ENCODE measurements around the gene SLC6A16.
A peak's percentile ranks its signal among the peaks of the same experiment; 100 is the strongest.
"Not testable (repeated sequence)": the region's sequence is repeated elsewhere in the genome, so short reads cannot be mapped to it uniquely, and the experiment has no call there.

The SLC6A16 gene
- 3.0 to 4.8 (median 4.0) reads per million in 3 donors for total RNA-seq

DNA sequence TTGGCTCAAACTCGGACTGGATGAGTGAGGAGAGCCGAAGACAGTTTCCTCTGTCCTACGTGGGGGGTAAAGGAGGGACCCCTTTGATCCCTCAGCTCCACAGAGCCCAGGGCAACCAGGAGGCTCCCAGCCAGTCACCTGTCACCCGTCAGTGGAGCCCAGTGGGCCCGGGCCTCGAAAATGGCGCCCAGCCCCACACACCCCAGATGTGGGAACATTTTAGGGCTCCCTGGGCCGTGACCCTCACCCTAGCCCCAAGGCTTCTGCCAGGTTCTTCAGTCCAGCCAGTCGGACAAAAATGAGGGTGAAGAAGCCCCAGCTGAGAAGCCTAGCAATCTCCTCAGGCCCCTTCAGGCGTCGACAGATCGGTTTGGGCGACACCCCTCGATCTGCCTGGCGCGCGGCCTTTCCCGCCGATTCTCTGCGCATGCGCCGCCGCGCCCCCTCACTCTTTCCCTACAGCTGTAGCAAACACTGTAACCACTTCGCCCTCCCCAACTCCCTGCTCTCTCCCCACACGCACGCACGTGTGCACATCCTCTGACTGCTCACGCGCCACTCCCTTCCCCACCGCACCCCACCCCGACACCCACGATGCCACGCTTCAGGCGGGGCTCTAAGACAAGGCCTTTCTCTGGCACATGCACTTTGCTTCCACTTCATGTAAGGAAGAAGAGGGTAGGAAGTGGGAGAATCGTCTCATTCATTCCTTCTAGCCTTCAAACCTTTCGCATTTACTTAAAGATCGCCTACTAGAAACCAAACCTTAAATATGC, at the start of gene SLC6A16:
TSS of gene SLC6A16 (minus strand) at position 391 of the 776 bp plus-strand sequence. CDS start 13,844 bp downstream, outside the sequence.
- H3K27me3 ChIP-seq (replicated peaks; ENCODE audit: control insufficient read depth, insufficient read depth, low read length, poor library complexity, severe bottlenecking) = no peaks in the 10 kb centered on the region
- H3K4me1 ChIP-seq (ENCODE audit: control insufficient read depth, insufficient read depth, low read length, poor library complexity, severe bottlenecking) = no peaks in the 10 kb centered on the region
- H3K4me3 ChIP-seq (ENCODE audit: insufficient read depth, low read depth, low read length, poor library complexity, severe bottlenecking) = no peak within 1 kb of the TSS
- no peak within 1 kb of the TSS for H3K27ac ChIP-seq (ENCODE audit: insufficient read depth, low read length, poor library complexity, severe bottlenecking)
- no peaks in the 10 kb centered on the region for H3K36me3 ChIP-seq (ENCODE audit: control insufficient read depth, insufficient read depth, low read length)
- no peak for DNase-seq
- no peaks in the 10 kb centered on the region for H3K9me3 ChIP-seq (ENCODE audit: control insufficient read depth, low read length)

DNA sequence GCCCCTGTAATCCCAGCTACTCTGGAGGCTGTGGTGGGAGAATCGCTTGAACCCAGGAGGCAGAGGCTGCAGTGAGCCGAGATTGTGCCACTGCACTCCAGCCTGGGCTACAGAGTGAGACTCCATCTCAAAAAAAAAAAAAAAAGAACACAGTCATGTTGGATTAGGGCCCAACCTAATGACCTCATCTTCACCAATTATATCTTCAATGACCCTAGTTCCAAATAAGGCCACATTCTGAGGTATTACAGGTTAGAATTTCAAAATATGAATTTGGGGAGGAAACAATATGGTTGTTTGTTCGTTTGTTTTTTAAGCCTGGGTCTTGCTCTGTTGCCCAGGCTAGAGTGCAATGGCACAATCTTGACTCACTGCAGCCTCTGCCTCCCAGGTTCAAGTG, 48.2 kb upstream of the SLC6A16 start:
- not testable (repeated sequence) for H3K27me3 ChIP-seq (replicated peaks; ENCODE audit: control insufficient read depth, insufficient read depth, low read length, poor library complexity, severe bottlenecking); H3K9me3 ChIP-seq (ENCODE audit: control insufficient read depth, low read length); H3K27ac ChIP-seq (ENCODE audit: insufficient read depth, low read length, poor library complexity, severe bottlenecking); H3K4me3 ChIP-seq (ENCODE audit: insufficient read depth, low read depth, low read length, poor library complexity, severe bottlenecking); H3K36me3 ChIP-seq (ENCODE audit: control insufficient read depth, insufficient read depth, low read length); H3K4me1 ChIP-seq (ENCODE audit: control insufficient read depth, insufficient read depth, low read length, poor library complexity, severe bottlenecking); DNase-seq

GRCh38 chr19:49371184-49371583, 46.2 kb upstream of the SLC6A16 start:
- Histone ChIP-seq H3K9me3 (ENCODE audit: control insufficient read depth, low read length) (no peaks in the 10 kb centered on the region), H3K27me3 (replicated peaks; ENCODE audit: control insufficient read depth, insufficient read depth, low read length, poor library complexity, severe bottlenecking) (no peaks in the 10 kb centered on the region), H3K4me3 (ENCODE audit: insufficient read depth, low read depth, low read length, poor library complexity, severe bottlenecking) (no peak overlapping the region), H3K4me1 (ENCODE audit: control insufficient read depth, insufficient read depth, low read length, poor library complexity, severe bottlenecking) (no peaks in the 10 kb centered on the region), H3K27ac (ENCODE audit: insufficient read depth, low read length, poor library complexity, severe bottlenecking) (no peak overlapping the region), H3K36me3 (ENCODE audit: control insufficient read depth, insufficient read depth, low read length) (no peaks in the 10 kb centered on the region)
- no peak for DNase-seq

DNA sequence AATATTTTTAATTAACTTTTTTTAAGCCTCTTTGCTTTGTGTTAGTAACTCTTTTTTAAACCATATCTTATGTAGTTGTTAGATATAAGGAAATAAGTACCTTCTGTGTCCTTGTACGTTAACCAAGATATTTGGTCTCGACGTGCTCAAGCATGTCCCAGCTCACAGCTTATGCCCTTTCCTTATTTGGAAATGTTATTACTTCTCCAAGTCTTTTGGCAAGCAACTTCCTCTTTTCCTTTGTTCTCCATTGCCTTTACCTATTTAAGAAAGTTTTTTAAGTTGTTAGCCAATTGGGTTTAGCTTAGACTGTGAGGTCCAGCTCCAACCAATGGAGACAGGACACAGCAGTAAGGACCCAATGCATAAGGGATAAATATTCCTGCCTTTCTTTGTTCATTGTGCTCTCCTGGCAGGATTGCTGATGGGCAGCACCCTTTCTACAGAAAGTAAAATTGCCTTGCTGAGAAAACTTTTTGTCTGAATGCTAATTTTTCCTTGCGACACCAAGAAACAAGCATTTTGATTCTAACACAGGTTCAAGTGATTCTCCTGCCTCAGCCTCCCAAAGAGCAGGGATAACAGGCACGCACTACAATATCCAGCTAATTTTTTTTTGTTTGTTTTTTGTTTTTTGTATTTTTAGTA, 43.8 kb upstream of the SLC6A16 start:
- no peak for DNase-seq
- H3K36me3 ChIP-seq (ENCODE audit: control insufficient read depth, insufficient read depth, low read length) = no peaks in the 10 kb centered on the region

DNA sequence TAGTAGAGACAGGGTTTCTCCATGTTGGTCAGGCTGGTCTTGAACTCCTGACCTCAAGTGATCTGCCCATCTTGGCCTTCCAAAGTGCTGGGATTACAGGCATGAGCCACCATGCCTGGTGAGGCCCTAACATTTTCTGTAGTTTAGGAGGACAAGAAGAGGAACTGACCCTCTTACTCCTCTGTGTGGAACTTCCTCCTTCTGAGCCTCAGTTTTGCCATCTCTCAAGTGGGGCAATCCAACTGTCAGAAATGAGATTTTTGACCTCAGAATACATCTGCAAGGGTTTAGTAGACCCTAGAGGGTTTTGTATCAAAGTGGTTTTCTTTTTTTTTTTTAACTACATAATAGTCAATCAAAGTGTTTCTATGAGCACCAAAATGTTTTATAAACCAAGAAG, 41.1 kb upstream of the SLC6A16 start:
- Histone ChIP-seq H3K27ac (ENCODE audit: insufficient read depth, low read length, poor library complexity, severe bottlenecking) (no peak overlapping the region), H3K9me3 (ENCODE audit: control insufficient read depth, low read length) (no peaks in the 10 kb centered on the region), H3K4me3 (ENCODE audit: insufficient read depth, low read depth, low read length, poor library complexity, severe bottlenecking) (no peak overlapping the region), H3K4me1 (ENCODE audit: control insufficient read depth, insufficient read depth, low read length, poor library complexity, severe bottlenecking) (peaks cover 26% of the 10 kb centered on the region), H3K36me3 (ENCODE audit: control insufficient read depth, insufficient read depth, low read length) (no peaks in the 10 kb centered on the region), H3K27me3 (replicated peaks; ENCODE audit: control insufficient read depth, insufficient read depth, low read length, poor library complexity, severe bottlenecking) (peaks cover 32% of the 10 kb centered on the region)
- DNase-seq = no peak

More for the DNA sequence above, 43.8 kb upstream of the SLC6A16 start:
- H3K4me1 ChIP-seq (ENCODE audit: control insufficient read depth, insufficient read depth, low read length, poor library complexity, severe bottlenecking) = peaks cover 2% of the 10 kb centered on the region
- no peak overlapping the region for H3K4me3 ChIP-seq (ENCODE audit: insufficient read depth, low read depth, low read length, poor library complexity, severe bottlenecking)
- H3K27ac ChIP-seq (ENCODE audit: insufficient read depth, low read length, poor library complexity, severe bottlenecking) = no peak overlapping the region
- peaks cover 13% of the 10 kb centered on the region for H3K27me3 ChIP-seq (replicated peaks; ENCODE audit: control insufficient read depth, insufficient read depth, low read length, poor library complexity, severe bottlenecking)
- H3K9me3 ChIP-seq (ENCODE audit: control insufficient read depth, low read length) = no peaks in the 10 kb centered on the region

GRCh38 chr19:49364083-49364737, 39.2 kb upstream of the SLC6A16 start:
- peaks cover 32% of the 10 kb centered on the region for H3K27me3 ChIP-seq (replicated peaks; ENCODE audit: control insufficient read depth, insufficient read depth, low read length, poor library complexity, severe bottlenecking)
- no peaks in the 10 kb centered on the region for H3K9me3 ChIP-seq (ENCODE audit: control insufficient read depth, low read length)
- H3K27ac ChIP-seq (ENCODE audit: insufficient read depth, low read length, poor library complexity, severe bottlenecking) = no peak overlapping the region
- H3K4me3 ChIP-seq (ENCODE audit: insufficient read depth, low read depth, low read length, poor library complexity, severe bottlenecking) = no peak overlapping the region
- no peaks in the 10 kb centered on the region for H3K36me3 ChIP-seq (ENCODE audit: control insufficient read depth, insufficient read depth, low read length)
- peaks cover 26% of the 10 kb centered on the region for H3K4me1 ChIP-seq (ENCODE audit: control insufficient read depth, insufficient read depth, low read length, poor library complexity, severe bottlenecking)
- DNase-seq = no peak

DNA sequence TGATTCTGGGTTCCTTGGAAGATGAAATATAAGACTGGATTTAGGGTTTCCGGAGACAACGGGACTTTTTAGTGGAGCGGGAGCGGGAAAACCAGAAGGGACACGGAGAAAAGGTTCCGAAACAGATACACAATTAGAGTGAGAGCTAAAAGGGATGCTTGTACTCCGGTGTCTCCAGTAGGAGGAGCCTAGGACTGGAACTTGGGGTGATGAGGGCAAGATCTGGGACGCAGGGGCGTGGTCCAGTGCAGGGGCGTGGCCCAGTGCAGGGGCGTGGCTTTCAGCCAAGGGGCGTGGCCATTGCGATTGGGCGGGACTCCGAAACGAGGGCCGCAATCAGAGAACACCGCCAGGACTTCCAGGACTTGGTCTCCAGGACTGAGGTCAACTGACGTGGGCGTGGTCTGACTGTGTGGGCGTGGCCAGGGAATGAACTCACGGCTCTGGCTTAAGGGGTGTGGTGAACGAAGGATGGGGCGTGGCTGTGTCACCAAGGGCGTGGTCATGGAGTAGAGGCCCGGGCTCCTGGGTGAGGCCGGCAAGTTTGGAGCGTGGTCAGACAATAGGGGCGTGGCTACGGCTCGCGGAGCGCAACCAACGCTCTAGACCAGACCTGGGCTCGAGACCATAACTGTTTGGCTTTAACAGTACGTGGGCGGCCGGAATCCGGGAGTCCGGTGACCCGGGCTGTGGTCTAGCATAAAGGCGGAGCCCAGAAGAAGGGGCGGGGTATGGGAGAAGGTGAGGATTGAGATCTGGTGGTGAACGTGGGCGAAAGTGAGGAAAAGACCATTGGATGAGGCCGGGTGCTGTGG, 38.5 kb upstream of the SLC6A16 start, which contains the start of gene DKKL1:
TSS of gene DKKL1 (plus strand) at position 610 of the 815 bp plus-strand sequence. CDS start at position 732, 122 bp downstream.
- H3K9me3 ChIP-seq (ENCODE audit: control insufficient read depth, low read length) = no peaks in the 10 kb centered on the region
- no peak within 1 kb of the TSS for H3K27ac ChIP-seq (ENCODE audit: insufficient read depth, low read length, poor library complexity, severe bottlenecking)
- DNase-seq = peak; percentile 45 to 59 (median 59)
- H3K27me3 ChIP-seq (replicated peaks; ENCODE audit: control insufficient read depth, insufficient read depth, low read length, poor library complexity, severe bottlenecking) = peaks cover 32% of the 10 kb centered on the region
- H3K4me1 ChIP-seq (ENCODE audit: control insufficient read depth, insufficient read depth, low read length, poor library complexity, severe bottlenecking) = peaks cover 26% of the 10 kb centered on the region
- peak within 1 kb of the TSS; percentile 23 for H3K4me3 ChIP-seq (ENCODE audit: insufficient read depth, low read depth, low read length, poor library complexity, severe bottlenecking)
- H3K36me3 ChIP-seq (ENCODE audit: control insufficient read depth, insufficient read depth, low read length) = no peaks in the 10 kb centered on the region

GRCh38 chr19:49362929-49363267, 37.9 kb upstream of the SLC6A16 start:
- DNase-seq = no peak
- Histone ChIP-seq H3K4me1 (ENCODE audit: control insufficient read depth, insufficient read depth, low read length, poor library complexity, severe bottlenecking) (peaks cover 26% of the 10 kb centered on the region), H3K4me3 (ENCODE audit: insufficient read depth, low read depth, low read length, poor library complexity, severe bottlenecking) (peak overlapping the region; percentile 23), H3K27me3 (replicated peaks; ENCODE audit: control insufficient read depth, insufficient read depth, low read length, poor library complexity, severe bottlenecking) (peaks cover 32% of the 10 kb centered on the region), H3K9me3 (ENCODE audit: control insufficient read depth, low read length) (no peaks in the 10 kb centered on the region), H3K27ac (ENCODE audit: insufficient read depth, low read length, poor library complexity, severe bottlenecking) (no peak overlapping the region), H3K36me3 (ENCODE audit: control insufficient read depth, insufficient read depth, low read length) (no peaks in the 10 kb centered on the region)

GRCh38 chr19:49362048-49362928, 37.3 kb upstream of the SLC6A16 start, which contains the start of gene TEAD2:
TEAD2 (minus strand) TSS chr19:49362416; CDS start chr19:49360075, 2,341 bp downstream.
- Histone ChIP-seq H3K27me3 (replicated peaks; ENCODE audit: control insufficient read depth, insufficient read depth, low read length, poor library complexity, severe bottlenecking) (peaks cover 32% of the 10 kb centered on the region), H3K4me3 (ENCODE audit: insufficient read depth, low read depth, low read length, poor library complexity, severe bottlenecking) (peak within 1 kb of the TSS; percentile 35), H3K9me3 (ENCODE audit: control insufficient read depth, low read length) (no peaks in the 10 kb centered on the region), H3K27ac (ENCODE audit: insufficient read depth, low read length, poor library complexity, severe bottlenecking) (no peak within 1 kb of the TSS), H3K36me3 (ENCODE audit: control insufficient read depth, insufficient read depth, low read length) (no peaks in the 10 kb centered on the region), H3K4me1 (ENCODE audit: control insufficient read depth, insufficient read depth, low read length, poor library complexity, severe bottlenecking) (peaks cover 26% of the 10 kb centered on the region)
- DNase-seq = no peak

Data from effector memory CD4-positive, alpha-beta T cell (primary cell).